Measurements from ENCODE around the gene PPP1R1C.

GRCh38 chr2:182133195-182133891, 147.7 kb downstream of the PPP1R1C start:
- TF ChIP-seq, protein P1, sequence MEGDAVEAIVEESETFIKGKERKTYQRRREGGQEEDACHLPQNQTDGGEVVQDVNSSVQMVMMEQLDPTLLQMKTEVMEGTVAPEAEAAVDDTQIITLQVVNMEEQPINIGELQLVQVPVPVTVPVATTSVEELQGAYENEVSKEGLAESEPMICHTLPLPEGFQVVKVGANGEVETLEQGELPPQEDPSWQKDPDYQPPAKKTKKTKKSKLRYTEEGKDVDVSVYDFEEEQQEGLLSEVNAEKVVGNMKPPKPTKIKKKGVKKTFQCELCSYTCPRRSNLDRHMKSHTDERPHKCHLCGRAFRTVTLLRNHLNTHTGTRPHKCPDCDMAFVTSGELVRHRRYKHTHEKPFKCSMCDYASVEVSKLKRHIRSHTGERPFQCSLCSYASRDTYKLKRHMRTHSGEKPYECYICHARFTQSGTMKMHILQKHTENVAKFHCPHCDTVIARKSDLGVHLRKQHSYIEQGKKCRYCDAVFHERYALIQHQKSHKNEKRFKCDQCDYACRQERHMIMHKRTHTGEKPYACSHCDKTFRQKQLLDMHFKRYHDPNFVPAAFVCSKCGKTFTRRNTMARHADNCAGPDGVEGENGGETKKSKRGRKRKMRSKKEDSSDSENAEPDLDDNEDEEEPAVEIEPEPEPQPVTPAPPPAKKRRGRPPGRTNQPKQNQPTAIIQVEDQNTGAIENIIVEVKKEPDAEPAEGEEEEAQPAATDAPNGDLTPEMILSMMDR (IDR thresholded peaks at IDR 0.05; ENCODE audit: insufficient read depth, low read depth, low read length), result no peak
- no peak for TF ChIP-seq EZH2 (IDR thresholded peaks at IDR 0.05; ENCODE audit: insufficient read depth, low read length)
